Stimulated activated CD8-positive, alpha-beta memory T cell treated with anti-CD3 and anti-CD28 coated beads, Interleukin-12 subunit alpha, Interleukin-12 subunit beta, amount 100 ng/mL, for 1 hour (primary cell): ENCODE data around the gene FEM1B.

ENCODE experiments used
- DNase-seq: peaks from one replicate; pipeline ENCODE4 v3.0.0-alpha.2; 2020; ENCODE audit warnings: low read depth

FEM1B gene

DNA sequence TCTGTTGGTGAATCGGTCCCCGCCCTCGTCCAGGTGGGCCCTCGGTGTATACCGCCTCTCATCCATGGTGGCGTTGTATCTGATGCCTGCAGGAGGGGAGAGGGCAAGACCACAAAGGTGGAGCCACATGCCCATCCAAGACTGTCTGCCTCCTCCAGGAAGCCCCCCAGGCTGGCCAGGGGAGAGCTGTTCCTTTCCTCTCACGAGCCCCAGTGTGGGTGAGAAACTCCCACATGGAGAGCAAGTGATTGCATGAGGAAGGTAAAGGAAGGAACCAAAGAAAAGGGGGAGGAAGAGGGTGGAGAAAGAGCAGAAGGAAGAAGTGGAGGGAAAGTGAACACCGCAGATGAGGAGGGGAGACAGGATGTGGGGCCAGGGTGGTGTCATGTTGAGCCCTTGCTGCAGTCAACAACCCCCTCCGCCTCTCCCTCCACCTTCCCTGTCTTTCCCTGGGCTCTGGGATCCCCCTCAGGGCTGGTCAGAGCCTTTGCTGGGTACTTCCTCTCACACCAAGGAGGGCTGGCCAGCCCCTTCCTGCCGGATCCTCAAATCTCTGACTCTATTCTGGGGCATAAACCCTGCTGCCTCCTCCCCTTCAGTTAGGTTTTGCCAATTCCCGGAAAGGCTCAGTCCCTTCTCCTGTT, 49.3 kb downstream of the FEM1B start:
- DNase-seq, result no peak

DNA sequence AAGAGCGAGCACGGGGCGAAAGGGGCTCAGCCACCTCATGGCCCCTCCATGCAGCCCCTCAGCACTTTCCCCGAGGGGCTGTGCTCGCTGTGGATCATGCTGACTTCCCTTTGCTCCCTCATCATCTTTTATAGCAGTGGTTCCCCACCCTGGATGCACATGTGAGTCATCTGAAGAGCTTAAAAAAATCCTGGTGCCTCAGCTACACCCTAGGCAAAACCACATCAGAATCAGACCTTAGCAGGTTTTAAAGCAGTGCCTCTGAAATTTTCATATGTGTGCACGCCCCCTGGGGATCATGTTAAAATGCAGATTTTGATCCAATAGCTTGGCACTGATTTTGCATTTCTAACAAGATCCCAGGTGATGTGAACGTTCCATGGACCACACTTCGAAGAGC, 50.9 kb downstream of the FEM1B start:
- no peak for DNase-seq

DNA sequence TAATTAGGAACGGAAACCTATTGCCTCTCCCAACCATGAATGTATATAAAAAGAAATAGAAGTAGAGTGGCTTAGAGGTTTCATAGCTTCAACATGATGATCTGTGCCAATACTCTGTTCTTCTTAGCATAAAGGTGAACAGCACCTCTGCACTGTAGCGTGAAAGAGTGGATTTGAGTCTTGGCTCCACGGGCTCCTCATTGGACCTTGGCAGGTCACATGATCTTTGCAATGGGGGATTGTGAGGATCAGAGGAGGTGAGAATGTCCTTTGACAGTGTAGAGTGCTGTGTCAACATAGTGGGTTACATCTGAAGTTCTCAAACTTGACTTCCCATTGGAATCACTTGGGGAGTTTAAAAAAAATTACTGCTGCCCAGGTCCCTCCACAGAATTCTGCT, 51.4 kb downstream of the FEM1B start:
- DNase-seq, result no peak

DNA sequence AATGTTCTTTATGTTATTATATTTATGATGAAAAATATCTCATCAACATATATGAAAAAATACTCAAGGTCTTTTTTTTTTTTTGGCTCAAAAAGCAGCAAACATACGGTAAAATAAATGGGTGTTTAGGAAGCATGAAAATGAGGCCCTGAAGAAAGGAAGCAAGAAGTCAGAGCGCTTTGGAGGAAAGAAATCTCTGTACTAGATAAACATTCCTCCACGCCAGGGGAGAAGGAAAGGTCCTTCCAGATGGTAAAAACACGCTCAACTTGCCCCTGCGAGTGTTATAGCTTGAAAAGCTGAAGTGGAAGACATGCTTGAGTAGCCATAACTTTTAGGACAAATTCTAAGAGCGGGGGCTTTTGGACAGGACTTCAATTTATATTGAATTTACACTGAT, 52.9 kb downstream of the FEM1B start:
- DNase-seq, result no peak

- DNase-seq, result no peak
Measured at GRCh38 chr15:68330901-68331300, 53.4 kb downstream of the FEM1B start.

DNA sequence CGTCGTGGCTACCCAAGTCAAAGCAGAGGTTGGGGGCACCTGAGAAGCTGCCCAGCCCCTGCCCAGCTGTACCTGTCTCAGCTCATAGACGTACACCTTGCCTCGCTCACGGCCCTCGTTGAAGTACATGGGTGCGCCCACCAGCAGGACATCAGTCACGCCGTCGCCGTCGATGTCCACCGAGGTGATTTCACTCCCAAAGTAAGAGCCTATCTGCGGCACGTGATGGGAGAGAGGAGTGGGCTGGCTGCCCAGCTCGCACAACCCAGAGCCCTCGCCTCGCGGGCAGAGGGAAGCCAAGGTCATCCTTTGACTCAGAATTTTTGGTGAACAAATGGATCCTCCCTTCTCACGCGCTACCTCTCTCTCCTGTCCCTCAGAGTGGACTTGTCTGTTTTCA, 54.7 kb downstream of the FEM1B start:
- no peak for DNase-seq

DNA sequence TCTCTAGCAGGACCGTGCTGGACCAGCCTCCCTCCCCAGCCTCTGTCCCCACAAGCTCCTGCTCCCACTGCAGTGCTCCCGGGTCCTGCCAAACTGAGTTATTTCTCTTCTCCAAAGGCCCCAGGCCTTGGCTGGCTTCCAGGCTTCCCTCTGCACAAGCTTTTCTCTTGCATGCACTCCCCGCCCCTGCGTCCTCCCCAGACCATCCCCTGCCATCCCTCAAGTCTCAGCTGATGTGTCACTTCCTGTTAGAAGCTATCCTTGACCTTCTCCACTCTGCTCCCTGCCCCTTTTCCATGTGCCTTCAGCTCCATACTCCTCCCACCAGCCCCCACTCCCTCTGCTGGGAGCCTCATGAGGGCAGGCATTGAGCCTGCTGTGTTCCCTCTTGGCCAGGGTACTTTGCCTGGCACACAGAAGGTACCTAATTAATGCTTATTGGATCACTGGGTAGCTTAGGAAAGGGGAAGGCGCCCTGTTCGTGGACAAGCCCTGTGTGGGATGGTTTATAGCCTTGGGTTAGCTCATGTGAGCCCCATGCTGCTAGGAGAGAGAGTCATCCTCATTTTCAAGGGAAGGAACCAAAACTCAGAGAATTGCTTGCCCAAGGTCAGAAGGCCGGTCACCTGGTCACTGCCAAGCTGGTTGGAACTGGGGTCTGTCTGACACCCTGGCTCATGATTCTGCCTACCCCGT, 56.4 kb downstream of the FEM1B start:
- no peak for DNase-seq

GRCh38 chr15:68334661-68335124, 57.1 kb downstream of the FEM1B start:
- DNase-seq, result no peak

GRCh38 chr15:68335251-68335650, 57.7 kb downstream of the FEM1B start:
- DNase-seq, result no peak

GRCh38 chr15:68335655-68336054, 58.1 kb downstream of the FEM1B start:
- DNase-seq, result no peak

- no peak for DNase-seq
Measured at GRCh38 chr15:68336516-68336915, 59.0 kb downstream of the FEM1B start.

GRCh38 chr15:68337826-68338225, 60.3 kb downstream of the FEM1B start:
- no peak for DNase-seq

DNA sequence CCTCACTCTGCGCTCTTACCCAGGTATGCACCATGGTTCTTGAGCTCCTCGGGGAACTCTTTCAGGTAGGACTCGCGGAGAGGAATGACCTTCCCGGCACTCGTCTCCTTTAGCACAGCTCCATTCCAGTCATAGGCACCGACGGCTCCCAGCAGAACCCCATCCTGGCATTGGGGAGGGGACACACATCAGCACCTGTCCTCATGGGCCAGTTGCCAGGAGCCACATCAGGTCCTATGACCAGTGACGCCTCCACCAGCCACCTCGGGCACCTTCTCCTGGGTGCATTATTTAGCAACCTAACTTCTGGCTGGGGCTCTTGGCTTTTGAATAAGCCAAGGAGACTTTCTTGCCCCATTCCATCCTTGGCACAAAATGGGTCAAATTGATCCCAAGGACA, 61.9 kb downstream of the FEM1B start:
- DNase-seq, result no peak

- no peak for DNase-seq
Measured at GRCh38 chr15:68340726-68341671, 63.5 kb downstream of the FEM1B start.

- no peak for DNase-seq
Measured at GRCh38 chr15:68341760-68342725, 64.5 kb downstream of the FEM1B start.

- DNase-seq, result no peak
Measured at GRCh38 chr15:68343579-68344225, 66.2 kb downstream of the FEM1B start.

GRCh38 chr15:68344600-68344999, 67.1 kb downstream of the FEM1B start:
- no peak for DNase-seq
